GM18858 (cell line): Measurements from ENCODE around the gene CTBP2.

Source experiments
- ATAC-seq: cut with Tn5 transposase; IDR thresholded peaks from one replicate; pipeline ENCODE4 v1.9.1; 2021; ENCODE audit not compliant: unreplicated experiment

Gene CTBP2

DNA sequence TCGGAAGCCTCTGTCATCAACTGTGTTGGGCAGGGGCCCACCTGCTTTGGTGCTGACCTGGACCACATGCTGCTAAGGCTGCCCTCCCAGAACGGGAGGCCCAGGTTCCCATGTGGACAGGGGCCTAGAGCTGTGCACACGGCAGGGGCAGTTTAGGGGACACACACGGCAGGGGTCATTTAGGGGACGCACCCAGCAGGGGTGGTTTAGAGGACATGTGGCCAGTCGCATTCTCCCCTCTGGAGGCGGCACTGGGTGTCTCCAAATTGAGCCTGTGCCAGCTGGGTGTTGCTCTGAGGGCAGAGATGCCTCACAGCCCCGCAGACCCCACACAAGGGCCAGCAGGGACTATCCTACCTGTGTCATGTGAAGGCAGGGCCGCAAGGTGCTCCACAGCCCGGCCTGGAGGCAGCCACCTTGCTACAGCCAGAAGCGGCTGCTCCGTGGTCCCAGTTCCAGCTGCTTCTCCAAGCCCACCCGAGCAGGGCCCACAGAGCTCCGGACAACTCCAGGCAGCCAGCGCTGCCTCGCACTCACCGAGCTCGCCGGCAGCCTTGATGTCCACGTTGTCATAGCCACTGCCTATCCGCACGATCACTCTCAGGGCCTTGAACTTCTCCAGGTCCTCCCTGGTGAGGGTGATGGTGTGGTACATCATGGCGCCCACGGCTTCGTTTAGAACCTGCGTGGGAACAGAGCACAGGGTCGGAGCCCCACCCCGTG, 157.8 kb downstream of the CTBP2 start:
- no peak for ATAC-seq

DNA sequence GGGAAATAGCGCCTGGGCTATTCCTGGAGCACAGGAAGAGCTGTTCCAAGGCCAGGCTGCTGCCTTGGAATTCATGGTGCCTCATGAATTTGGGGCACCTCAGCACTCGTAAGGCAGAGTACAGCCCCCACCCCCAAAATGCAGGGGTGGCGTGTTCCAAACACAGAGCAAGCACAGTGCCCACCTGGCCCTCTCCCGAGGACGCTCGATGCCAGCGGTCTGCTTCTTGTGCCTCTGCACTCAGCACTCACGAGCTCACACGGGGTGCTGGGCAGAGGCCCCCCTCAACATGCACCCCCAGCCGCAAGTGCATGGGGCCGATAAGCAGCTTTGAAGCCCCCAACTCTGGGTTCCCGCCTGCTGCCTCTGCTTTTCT, 158.3 kb downstream of the CTBP2 start:
- no peak for ATAC-seq

DNA sequence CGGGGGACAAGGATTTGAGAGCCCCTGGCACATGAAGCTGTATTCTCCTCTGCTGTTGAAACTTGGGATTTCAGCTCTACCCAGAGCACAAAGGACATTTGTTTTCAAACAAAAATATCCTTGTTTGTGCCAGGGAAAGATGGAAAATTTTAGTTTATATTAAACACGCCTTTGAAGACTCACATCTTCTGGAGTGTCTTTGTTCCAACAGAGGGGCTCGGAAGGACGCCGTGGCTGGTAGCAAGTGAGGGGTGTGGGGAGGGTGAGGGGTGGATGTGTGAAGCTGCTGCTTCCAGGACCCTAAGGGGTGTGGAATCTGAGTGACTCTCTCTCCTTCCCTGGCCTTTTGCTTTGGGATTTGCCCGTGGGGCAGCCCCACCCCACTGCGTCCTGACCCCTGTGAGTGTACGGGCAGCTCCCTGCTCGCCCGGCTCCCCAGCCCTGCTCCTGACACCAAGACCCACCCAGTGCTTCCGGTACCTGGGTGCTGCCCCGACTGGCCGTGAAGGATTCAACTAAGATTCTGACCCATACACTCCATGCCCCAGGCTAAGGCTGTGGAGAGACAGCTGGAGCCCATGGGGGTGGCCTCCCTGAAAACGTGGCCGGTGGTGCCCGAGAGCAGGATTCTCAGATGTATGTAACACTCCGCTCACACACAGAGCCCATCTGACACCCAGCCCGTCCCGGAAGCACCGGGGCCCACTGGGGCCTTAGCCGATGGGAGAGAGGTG, 158.9 kb downstream of the CTBP2 start:
- no peak for ATAC-seq

DNA sequence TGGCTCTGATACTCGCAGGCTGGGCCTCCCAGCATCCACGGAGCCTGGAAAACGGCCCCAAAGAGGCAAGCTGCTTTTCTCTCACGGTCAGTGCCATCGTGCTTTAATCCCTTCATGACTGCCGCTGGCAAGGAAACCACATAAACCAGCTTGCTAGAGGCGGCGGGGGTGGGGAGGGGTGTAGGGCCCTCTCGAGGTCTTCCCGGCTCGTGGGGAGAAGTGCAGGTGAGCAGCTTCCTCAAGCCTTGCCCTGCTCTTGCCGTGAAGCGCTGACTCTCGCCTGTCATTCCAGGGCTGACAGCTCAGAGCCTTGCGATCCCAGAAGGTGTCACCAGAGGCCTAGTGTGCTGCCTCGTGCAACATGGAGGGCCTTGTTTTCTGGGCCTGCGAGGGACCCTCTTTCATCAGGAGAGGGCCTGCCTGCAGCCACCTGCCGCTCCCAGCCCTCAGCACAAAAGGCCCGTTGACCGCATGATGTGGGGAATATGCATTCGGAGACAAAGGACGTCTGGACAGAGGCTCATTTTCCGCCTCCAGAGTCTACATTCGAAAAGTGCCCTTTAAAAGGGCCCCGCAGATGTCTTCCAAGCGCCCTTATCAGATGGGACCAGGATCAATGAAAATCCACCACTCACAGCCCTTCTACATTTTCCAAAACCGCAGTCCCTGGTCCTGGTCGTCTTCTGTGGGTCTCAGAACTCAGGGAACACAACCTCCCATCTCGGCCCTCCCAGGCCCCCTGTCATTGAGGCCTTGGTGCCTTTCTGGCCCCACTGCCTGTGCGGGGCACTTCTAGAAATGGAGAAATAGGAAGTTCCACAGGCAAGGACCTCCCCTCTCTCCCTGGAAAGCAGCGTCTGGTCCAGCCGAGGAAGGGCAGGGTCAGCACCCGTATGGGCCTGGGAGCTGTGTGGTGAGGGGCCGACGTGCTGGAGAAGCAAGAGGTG, 159.7 kb downstream of the CTBP2 start:
- no peak for ATAC-seq

DNA sequence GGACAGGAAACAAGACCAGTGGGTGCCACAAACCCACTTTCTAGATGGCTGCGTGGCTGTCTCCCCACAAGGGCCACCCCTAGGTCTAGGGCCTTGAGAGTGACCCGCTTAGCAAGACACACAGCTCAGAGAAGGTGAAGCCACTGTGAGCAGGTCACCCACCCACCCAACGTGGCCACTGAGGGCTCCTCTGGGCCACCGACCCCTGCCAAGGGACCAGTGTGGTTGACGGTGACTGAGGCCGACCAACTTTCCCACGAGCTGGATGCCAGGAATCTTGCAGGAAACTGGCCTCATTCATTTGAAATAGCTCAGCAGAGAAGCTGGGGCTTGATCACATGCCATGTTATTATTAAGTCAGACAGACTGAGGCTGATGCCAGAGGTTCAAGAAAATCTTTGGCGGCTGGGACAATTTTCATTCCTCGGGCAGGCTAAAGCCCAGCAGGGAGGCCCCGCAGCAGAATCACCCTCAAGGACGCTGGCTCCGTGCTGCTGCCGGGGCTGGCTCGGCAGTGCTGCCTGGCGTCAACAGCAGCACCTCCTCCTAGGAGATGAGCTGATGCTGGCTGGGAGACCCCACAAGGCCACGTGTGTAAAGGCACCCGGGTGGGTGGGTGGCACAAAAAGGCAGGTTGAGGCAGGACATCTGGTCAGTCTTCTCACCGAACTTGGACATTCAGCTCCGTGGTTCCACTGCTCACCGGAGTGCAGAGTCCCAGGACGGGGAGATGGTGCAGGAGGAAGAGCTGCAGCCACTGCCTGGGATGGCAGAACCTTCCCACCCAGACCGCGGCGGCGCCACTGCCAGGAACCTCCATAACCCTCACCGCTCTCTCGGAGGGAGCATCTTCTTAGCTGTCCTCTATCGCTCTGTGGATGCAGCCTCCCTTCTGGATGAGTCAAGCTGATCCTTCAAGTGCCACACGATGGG, 160.7 kb downstream of the CTBP2 start:
- ATAC-seq: no peak

DNA sequence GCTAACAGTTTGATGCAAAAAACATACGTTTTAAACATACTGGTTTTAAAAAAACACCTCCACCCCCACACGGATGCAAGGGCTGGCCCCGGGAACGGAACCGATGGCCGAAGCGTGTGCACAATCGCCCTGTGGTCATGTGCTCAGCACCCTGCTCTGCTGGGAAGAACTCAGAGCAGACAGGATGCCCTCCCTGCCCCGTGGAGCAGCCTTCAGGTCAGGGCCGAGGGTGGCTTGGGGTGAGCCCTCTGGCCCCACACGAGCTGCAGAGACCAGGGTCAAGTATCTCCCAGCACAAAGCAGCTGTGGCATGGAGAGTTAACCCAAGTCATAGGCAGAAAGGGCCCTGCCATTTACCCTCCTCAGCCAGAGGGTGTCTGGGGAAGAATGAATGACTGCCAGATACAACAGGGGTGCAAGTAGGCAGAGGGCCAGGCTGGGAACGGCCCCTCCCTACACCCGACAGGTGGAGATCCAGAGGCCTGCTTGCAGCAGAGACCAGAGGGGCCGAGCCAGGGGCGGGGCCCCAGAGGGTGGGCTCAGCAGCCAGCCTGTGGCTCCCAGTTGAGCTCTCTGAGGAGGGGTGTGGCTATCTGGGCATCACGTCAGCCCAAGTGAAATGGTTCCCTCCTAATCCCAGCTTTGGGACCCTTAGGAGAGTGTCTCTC, 161.6 kb downstream of the CTBP2 start:
- ATAC-seq: no peak

GRCh38 chr10:124997771-124998623, 162.4 kb downstream of the CTBP2 start:
- no peak for ATAC-seq

- no peak for ATAC-seq
Measured at GRCh38 chr10:124997306-124997705, 163.1 kb downstream of the CTBP2 start.

DNA sequence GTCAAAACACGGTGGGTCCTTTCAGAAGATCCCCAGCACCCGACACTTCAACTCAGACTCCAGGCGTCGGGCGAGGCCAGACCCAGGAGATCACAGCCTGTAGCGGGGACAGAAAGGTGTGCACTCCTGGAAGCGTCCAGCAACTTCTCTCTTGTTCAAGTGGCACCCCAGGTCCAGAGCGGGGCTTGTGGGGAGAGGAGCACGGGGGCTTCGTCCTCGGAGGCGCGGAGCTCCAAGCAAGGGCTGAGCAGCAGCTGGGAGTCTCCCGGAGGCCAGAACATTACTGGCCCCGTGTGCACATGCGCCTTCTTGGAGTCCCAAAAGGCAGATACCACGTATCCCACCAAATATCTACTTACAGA, 163.5 kb downstream of the CTBP2 start:
- ATAC-seq: no peak

DNA sequence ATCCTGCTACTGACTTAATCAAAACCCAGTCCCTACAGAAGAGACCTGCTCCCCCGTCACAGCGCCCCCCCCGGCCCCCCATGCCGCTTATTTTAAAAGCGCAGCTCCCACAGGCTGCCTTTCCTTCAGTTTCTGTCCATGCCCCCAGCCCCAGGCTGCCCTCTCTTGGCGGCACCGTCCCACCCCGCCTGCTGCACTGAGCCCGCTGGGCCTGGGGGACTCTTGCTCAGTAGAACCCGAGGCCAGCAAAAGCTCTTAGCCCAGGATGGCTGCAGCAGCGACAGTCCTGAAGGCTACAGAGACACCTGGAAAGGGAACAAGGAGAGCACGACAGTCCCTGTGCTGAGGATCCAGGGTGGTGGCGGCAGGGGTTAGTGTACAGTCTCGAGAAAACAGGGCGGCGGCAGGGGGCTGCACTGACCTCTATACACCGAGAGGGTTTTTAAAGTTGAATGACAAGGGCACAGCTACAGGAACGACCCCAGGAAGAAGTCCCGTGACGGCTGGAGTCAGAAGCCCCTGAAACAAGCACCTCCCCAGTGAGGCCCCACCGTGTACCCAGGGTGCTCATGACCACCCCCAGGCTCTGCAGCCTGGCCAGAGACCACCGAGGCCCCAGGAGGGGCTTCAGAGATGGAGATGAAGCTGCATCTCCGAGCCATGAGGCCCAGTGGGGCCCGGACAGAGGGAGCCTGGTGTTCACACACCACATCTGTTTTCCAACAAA, 164.1 kb downstream of the CTBP2 start:
- no peak for ATAC-seq

DNA sequence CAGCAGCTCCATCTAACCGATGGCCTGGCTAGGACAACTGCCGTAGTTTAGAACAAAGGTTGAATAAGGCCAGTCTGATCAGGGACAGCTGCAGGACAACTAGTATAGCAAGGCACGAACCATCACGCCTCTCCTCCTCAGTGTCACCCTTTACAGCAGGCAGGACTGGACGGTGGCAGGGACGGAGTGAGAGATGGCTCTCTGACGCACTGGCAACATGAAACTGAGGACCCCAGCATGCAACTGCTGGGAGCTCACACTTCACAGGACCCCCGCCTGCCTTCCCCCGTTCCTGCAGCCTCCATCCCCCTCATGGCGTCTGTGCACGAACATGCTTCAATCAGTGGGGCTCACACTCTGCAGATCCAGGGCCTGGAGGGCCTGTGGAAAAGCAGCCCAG, 164.8 kb downstream of the CTBP2 start:
- no peak for ATAC-seq

- no peak for ATAC-seq
Measured at GRCh38 chr10:124994573-124995473, 165.5 kb downstream of the CTBP2 start.

- ATAC-seq: no peak
Measured at GRCh38 chr10:124993736-124994451, 166.5 kb downstream of the CTBP2 start.

DNA sequence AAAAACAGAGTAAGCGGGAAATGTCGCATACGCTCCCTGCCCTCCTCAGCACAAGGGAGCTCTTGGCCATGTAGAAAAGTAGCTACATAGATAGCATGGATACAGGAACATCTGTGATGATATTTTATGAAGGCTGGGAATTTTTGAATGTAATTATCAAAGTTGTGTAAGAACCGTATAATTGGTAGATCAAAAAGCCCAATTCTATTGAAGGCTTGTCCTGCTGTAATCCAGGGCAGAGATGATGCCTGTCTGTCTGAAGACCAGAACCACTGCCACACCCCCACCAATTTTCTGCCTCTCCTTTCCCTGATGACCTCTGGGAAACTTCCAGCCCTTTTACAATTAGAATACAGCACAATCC, 167.0 kb downstream of the CTBP2 start:
- no peak for ATAC-seq

DNA sequence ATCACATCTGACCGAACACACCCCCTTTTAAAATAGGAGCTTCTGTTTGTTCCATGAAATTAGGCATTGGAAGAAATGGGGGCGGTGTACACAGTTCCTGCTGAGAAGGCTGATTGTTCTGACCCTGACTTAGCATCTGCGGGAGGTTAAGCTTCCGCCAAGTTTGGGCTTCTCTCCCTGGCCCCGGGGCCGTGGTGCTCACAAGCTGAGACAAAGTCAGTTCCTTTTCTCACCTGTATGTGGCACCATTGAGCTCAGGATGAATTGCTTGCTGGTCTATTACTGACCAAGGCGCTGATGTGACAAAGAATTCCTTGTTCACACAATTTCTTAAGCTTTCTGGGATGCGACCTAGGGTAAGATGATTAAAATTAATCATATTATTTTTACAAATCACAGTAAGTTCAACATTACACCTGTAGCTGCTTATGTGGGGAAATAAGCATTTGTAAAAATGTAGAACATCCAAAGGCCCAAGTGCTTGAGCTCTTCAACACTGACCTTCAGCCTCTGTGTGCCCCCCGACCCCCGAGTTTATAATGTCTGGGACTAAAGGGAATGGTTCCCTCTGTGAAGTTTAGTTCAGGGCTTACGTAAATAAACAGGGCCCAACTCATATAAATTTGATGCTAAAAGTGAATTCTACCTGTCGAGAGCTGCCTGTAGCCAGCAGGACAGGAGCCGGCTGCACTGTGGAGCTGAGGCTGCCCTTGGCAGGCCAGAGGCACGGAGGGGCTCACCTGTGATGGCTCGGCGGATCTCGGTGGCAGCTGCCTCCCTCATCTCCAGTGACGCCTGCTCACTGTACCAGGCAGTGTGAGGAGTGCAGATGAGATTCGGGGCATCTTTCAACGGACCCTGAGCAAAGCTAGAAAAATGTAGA, 167.7 kb downstream of the CTBP2 start:
- peak; percentile 50 for ATAC-seq

- no peak for ATAC-seq
Measured at GRCh38 chr10:124991835-124992234, 168.5 kb downstream of the CTBP2 start.
